ENCODE results near the gene CPSF7.
A peak's percentile ranks its signal among the peaks of the same experiment; 100 is the strongest.

CPSF7 gene

DNA sequence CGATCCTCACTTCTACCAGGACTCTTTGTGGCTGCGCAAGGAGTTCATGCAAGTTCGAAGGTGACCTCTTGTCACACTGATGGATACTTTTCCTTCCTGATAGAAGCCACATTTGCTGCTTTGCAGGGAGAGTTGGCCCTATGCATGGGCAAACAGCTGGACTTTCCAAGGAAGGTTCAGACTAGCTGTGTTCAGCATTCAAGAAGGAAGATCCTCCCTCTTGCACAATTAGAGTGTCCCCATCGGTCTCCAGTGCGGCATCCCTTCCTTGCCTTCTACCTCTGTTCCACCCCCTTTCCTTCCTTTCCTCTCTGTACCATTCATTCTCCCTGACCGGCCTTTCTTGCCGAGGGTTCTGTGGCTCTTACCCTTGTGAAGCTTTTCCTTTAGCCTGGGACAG lies 61.1 kb downstream of the CPSF7 start:
- H3K79me2 ChIP-seq (ENCODE audit: insufficient read depth, low read length): peaks cover 9% of the 10 kb centered on the region
- no peak overlapping the region for H3K27ac ChIP-seq (ENCODE audit: low read length)
- peaks cover 2% of the 10 kb centered on the region for H3K4me1 ChIP-seq (ENCODE audit: insufficient read depth, low read length)

GRCh38 chr11:61367406-61367805 lies 62.4 kb downstream of the CPSF7 start:
- H2AFZ ChIP-seq (ENCODE audit: low read depth, low read length): no peak overlapping the region
- H3K4me2 ChIP-seq (ENCODE audit: insufficient read depth, low read length): no peak overlapping the region
- peaks cover 10% of the 10 kb centered on the region for H3K4me1 ChIP-seq (ENCODE audit: insufficient read depth, low read length)
- peaks cover 10% of the 10 kb centered on the region for H3K9me3 ChIP-seq (ENCODE audit: insufficient read depth, low read length, severe bottlenecking)
- no peak overlapping the region for H3K9ac ChIP-seq (ENCODE audit: low read depth, low read length)
- H3K27ac ChIP-seq (ENCODE audit: low read length): no peak overlapping the region
- no peaks in the 10 kb centered on the region for H3K27me3 ChIP-seq (ENCODE audit: insufficient read depth, low read length, poor library complexity)
- ATAC-seq (ENCODE audit: insufficient read depth, low read depth) (no peak), DNase-seq (no peak)
- no peak for TF ChIP-seq CTCF (IDR thresholded peaks at IDR 0.05; ENCODE audit: borderline replicate concordance, extremely low read depth, low read length, poor library complexity, severe bottlenecking)
- TF ChIP-seq EZH2 (IDR thresholded peaks at IDR 0.05; ENCODE audit: borderline replicate concordance, low read depth, low read length, severe bottlenecking): no peak
- no peak overlapping the region for H3K4me3 ChIP-seq (ENCODE audit: low read depth in 1 of 2, low read length in 2 of 2)
- H3K79me2 ChIP-seq (ENCODE audit: insufficient read depth, low read length): peaks cover 21% of the 10 kb centered on the region
- peaks cover 78% of the 10 kb centered on the region for H3K36me3 ChIP-seq (ENCODE audit: insufficient read depth, low read length)
- no peaks in the 10 kb centered on the region for H4K20me1 ChIP-seq (ENCODE audit: insufficient read depth, low read length)

More for the DNA sequence above, 61.1 kb downstream of the CPSF7 start:
- peaks cover 78% of the 10 kb centered on the region for H3K36me3 ChIP-seq (ENCODE audit: insufficient read depth, low read length)
- no peak overlapping the region for H3K4me2 ChIP-seq (ENCODE audit: insufficient read depth, low read length)
- no peak overlapping the region for H2AFZ ChIP-seq (ENCODE audit: low read depth, low read length)
- peaks cover 15% of the 10 kb centered on the region for H3K9me3 ChIP-seq (ENCODE audit: insufficient read depth, low read length, severe bottlenecking)
- DNase-seq (no peak), ATAC-seq (ENCODE audit: insufficient read depth, low read depth) (no peak)
- no peak overlapping the region for H3K9ac ChIP-seq (ENCODE audit: low read depth, low read length)
- H4K20me1 ChIP-seq (ENCODE audit: insufficient read depth, low read length): no peaks in the 10 kb centered on the region
- no peaks in the 10 kb centered on the region for H3K27me3 ChIP-seq (ENCODE audit: insufficient read depth, low read length, poor library complexity)
- no peak for TF ChIP-seq CTCF (IDR thresholded peaks at IDR 0.05; ENCODE audit: borderline replicate concordance, extremely low read depth, low read length, poor library complexity, severe bottlenecking)
- no peak for TF ChIP-seq EZH2 (IDR thresholded peaks at IDR 0.05; ENCODE audit: borderline replicate concordance, low read depth, low read length, severe bottlenecking)
- H3K4me3 ChIP-seq (ENCODE audit: low read depth in 1 of 2, low read length in 2 of 2): no peak overlapping the region

- Histone ChIP-seq H3K27ac (ENCODE audit: low read length) (no peak overlapping the region), H4K20me1 (ENCODE audit: insufficient read depth, low read length) (no peaks in the 10 kb centered on the region), H2AFZ (ENCODE audit: low read depth, low read length) (no peak overlapping the region), H3K36me3 (ENCODE audit: insufficient read depth, low read length) (peaks cover 58% of the 10 kb centered on the region), H3K79me2 (ENCODE audit: insufficient read depth, low read length) (peaks cover 45% of the 10 kb centered on the region), H3K27me3 (ENCODE audit: insufficient read depth, low read length, poor library complexity) (no peaks in the 10 kb centered on the region), H3K4me3 (ENCODE audit: low read depth in 1 of 2, low read length in 2 of 2) (no peak overlapping the region), H3K4me1 (ENCODE audit: insufficient read depth, low read length) (peaks cover 32% of the 10 kb centered on the region), H3K4me2 (ENCODE audit: insufficient read depth, low read length) (peak overlapping the region; percentile 91; the same call in 1 of the 2 replicates), H3K9me3 (ENCODE audit: insufficient read depth, low read length, severe bottlenecking) (no peaks in the 10 kb centered on the region), H3K9ac (ENCODE audit: low read depth, low read length) (no peak overlapping the region)
- ATAC-seq (ENCODE audit: insufficient read depth, low read depth): no peak
- DNase-seq: no peak
- TF ChIP-seq EZH2 (IDR thresholded peaks at IDR 0.05; ENCODE audit: borderline replicate concordance, low read depth, low read length, severe bottlenecking): no peak
- TF ChIP-seq CTCF (IDR thresholded peaks at IDR 0.05; ENCODE audit: borderline replicate concordance, extremely low read depth, low read length, poor library complexity, severe bottlenecking): no peak
Measured at GRCh38 chr11:61364012-61364675, 65.6 kb downstream of the CPSF7 start.

Data from DND-41 (cell line).